Glomerular visceral epithelial cell (primary cell): ENCODE measurements around the gene SBF2.

Experiments
- DNase-seq: peaks from one replicate; pipeline ENCODE4 v3.0.0-alpha.2; 2016; ENCODE audit errors: extremely low spot score

Gene SBF2

DNA sequence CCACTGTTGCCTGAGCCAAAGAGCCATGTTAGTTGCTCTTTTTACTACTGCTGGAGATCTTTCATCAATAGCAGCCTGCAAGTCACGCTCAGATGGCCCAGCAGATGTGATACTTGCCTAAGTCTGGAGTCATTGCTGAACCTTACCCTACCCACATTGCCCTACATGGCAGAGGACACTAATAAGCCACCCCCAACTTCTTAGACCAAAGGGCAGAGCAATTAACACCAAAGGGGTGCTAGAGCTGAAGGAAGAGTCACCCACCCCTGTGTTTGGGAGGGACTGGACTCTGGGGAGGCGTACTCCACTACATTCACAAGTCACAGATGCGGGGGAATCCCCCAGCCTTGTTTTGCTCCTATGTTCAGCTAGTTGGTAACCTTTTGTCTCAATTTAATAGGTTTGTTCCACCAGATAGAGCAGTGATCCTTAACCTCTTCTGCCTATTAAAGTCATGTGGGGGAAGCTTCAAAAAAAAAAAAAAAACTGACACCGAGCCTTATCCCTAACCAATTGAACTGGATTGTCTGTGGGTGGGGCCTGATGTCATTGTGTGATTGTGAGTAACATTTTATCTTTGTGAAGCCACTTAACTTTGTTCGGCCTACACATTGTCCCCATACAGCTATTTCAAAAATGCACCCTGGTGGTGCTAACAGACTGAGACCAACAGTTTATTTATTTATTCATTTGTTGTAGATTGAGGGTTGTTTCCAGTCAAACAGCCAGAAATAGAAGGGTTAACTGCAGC lies 23.9 kb upstream of the SBF2 start:
- DNase-seq = no peak

DNA sequence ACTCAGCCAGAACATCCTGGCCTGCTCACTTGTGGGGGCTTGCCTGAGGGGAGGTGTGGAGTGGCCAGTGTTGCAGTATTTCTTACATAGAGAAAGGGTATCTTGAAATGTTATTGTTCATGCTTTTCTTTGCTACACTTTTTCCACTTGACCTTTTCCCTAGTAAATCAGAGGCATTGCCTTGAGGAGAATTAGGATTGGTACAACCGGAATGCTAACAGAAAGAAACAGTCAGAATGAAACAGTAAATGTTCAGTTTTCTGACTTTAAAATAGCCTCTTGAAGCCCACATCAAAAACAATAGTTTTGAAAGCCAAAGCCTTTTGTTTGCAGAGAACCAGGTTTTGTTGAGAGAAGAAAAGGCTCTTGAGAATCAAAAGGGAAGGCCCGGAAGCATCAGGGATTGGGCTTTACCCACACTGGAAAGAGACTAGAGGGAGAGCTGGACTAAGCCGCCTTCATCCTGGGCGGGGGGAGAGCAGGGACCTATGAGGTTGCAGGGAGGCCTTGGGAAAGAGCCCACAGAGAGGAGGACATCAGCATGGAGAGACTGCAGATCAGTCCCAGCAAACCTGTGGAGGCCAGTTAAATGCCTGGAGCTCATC lies 23.2 kb upstream of the SBF2 start:
- no peak for DNase-seq

DNA sequence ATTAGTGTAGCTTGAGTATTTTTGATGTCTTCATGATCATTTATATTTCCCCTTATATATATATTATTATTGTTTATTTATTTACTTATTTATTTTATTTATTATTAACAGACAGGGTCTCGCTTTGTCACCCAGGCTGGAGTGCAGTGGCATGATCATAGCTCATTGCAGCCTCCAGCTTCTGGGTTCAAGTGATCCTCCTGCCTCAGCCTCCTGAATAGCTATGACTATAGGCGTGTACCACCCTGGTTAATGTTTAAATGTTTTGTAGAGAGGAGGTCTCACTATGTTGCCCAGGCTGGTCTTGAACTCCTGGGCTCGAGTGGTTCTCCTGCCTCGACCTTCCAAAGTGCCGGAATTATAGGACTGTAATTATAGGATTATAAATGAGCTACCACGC lies 21.1 kb upstream of the SBF2 start:
- DNase-seq = no peak

DNA sequence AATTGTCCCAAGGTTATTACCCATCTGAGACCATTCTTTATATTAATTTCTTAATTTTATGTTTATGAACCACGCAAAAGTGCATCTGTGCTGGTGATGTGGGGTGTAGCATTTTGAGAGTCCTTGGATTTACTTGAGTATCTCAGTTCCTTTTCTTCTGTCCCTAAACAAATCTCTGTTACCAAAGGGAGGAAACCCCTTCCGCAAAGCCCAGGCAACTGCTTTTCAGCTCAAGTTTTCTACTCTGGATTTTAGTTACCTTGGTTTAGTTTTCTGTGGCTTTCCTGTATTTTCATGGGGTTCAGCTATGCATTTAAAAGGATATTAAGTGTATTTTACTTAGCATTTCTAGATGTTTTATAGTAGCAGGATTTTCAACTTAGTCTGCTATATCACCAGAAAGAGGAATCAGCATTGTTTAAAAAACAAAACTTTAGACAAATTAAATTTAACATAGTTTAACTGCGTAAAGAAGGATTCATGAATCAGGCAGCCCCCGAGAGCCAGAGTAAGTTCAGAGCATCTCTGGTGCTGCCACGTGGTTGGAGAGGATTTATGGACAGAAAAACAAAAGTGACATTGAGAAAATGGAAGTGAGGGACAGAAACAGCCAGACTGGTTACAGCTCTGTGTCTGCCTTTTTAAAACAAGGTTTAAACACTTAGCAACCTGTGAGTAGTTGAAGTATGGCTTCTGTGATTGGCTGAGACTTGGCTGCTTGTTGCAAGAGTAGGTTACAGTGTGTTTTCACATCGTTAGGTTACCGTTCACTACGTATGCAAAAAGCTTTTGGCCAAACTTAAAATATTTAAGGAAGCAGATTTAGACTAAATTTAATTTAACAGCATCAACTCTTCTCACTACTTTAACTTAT lies 20.4 kb upstream of the SBF2 start:
- peak; percentile 47 for DNase-seq

DNA sequence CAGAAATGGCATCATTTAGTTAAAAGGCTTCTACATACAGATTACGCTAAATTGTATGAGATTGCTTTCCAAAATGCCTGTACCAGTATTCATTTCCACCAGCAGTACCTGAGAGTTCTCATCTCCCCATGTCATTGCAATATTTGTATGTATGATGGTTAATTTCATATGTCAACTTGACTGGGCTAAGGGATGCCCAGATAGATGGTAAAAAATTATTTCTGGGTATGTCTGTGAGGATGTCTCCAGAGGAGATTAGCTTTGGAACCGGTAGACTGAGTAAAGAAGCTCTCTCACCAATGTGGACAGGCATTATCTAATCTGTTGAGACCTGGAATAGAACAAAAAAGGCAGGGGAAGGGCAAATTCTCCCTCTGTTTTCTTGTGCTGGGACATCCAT lies 17.8 kb upstream of the SBF2 start:
- no peak for DNase-seq

DNA sequence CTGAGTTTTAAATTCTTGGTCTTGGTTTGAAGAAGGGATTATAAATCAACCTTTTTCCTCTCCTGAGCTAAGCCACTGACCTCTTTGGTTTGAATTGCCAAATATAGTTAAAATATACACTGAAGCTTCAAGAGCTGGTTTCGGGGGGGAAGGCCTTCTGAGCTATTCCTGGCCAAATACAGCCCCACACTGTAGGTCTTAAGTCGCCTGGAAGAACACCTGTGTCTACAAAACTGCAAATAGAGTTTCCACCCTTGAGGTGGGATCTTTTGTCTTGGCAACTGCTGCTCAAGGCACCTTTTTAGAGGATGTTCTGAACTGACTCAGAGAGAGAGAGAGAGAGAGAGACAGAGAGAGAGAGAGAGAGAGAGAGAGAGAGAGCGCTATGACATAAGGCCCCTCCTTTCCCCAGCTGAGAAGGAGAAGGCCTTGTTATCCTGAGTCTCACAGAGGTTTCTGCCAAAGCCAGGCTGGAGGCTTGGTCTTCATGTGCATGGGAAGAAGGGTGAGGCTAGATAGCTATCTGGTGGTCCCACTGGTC lies 16.4 kb upstream of the SBF2 start:
- no peak for DNase-seq

DNA sequence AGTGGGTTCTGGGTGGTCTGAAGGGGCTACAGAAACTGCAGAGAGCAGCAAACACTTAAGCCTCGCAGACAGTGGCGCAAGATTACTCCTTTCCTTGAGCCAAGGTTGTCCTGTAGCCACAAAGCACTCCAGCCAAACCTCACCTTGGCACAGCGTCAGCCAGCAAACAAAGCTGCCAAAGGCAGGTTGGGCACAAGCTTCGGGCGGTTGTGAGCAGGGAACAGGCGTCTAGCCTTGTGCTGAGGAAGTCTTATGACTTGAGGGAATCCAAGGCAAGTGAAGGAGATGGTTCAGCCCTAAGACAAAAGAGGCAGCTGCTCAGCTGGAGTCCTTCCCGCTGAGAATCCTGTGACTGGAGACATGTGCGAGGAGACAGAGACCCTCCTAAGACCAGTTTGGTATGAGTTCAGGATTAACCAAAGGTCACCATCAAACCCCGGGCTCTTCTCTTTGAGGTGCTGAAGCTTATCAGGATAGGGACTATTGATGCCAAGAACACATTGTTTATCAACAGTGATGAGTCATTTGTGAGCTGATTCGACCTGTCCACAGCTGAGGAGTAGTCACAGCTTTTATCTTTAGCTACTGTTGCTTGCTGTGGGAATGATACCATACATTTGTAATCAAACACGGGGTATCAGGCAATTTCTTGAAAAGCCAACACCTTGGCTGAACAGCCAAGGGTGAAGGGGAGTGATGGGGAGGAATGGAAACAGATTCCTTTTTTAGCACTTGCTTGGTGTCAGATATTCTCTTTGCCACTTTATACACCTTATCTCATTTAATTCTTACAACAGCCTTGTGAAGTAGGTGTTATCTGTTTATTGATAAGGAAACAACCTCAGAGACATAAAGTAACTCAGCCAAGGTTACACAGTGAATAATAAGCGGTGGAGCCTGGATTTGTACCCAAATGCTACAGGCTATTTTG lies 15.4 kb upstream of the SBF2 start:
- DNase-seq = peak; percentile 62

DNA sequence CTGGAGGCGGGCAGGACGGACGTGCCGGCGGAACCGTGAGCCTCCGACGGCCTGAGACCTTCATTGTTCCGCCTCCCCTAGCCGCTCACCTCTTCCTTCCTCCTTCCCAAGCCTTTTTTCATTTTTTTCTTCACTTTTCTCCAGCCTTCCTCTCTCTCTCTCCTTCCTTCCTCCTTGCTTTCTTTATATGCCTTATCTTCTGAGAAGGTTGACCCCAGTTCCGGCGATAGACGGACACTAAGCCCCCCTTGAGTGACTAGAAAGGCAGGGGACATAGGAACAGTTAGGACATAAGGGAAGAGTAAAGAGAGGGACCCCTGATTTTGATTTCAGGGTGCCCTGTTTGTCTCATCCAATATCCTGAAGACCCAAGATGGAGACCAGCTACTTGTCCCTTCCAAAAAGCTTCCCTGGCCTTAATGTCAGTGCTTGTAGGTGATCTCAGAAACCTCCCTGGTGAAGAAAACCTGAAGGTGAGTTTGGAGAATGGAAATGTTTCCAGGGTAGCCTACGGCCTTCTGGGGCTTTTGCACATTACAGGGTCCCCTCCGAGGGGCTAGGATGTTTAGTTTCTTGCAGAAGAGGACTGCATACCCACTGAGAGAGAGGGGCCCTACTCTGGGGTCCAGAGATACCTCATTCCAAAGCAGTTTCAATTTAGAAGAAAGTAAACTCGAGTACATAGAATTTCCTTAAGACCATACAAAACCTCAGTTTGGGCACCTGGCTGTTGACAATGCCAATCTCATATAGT lies 14.4 kb upstream of the SBF2 start:
- no peak for DNase-seq

DNA sequence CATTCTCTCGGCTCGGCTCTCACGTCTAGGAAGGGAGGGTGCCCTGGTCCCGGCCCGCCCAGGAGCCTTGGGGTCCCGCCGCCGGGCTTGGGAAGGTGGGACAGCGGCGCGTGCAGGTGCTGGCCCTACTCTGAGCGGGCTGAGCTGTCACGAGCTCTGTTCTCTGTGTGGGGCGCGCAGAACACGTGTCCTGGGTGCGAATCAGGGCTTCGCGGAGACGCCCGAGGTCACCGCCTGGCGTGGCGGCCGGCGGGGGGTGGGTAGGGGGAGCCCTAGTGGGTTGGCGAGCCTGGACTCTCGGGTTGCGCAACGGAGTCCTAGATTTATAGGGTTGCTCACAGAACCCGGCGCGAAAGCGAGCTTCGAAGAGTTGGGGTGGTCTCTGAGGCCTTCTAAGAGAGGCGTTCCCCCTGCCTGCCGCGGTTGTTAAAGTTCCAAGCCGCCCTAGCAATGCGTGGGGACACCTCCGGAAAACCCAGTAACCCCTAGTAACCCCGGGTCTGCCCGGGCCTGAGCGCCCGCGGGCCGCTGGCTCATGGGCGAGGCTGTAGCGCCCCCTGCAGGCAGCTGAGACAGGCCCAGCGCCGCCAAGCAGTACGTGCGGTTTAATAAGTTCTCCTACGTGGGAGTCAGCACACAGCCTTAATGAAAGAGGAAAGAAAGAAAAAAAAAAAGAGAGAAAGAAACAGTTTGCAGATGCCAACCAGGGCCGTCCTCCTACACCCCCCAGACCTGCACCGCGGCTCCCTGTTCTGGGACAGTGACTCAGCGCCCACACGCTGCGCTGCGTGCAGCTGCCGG lies 13.6 kb upstream of the SBF2 start:
- peak; percentile 94 for DNase-seq

DNA sequence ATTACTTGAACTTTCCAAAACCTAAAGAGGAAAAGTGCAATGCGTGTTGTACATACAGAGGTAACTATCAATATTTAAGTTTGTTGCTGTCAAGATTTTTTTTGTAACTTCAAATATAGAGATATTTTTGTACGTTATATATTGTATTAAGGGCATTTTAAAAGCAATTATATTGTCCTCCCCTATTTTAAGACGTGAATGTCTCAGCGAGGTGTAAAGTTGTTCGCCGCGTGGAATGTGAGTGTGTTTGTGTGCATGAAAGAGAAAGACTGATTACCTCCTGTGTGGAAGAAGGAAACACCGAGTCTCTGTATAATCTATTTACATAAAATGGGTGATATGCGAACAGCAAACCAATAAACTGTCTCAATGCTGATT lies 13.0 kb upstream of the SBF2 start:
- DNase-seq = no peak

DNA sequence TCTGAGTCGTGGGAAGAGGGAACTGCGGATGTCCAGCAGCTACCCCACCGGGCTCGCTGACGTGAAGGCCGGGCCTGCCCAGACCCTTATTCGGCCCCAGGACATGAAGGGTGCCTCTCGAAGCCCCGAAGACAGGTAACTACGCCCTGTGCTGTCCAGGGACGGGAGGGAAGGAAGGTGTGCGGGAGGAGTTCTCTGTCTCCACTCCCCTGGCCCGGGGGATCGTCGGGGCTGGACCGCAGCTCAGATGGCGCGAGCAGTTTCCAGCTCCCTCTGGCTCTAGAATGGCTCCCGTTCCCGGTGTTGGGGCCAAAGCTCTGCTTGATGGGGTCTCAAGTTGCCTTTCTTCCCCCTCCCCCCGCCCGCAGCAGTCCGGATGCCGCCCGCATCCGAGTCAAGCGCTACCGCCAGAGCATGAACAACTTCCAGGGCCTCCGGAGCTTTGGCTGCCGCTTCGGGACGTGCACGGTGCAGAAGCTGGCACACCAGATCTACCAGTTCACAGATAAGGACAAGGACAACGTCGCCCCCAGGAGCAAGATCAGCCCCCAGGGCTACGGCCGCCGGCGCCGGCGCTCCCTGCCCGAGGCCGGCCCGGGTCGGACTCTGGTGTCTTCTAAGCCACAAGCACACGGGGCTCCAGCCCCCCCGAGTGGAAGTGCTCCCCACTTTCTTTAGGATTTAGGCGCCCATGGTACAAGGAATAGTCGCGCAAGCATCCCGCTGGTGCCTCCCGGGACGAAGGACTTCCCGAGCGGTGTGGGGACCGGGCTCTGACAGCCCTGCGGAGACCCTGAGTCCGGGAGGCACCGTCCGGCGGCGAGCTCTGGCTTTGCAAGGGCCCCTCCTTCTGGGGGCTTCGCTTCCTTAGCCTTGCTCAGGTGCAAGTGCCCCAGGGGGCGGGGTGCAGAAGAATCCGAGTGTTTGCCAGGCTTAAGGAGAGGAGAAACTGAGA lies 12.2 kb upstream of the SBF2 start:
- DNase-seq = peak; percentile 32

DNA sequence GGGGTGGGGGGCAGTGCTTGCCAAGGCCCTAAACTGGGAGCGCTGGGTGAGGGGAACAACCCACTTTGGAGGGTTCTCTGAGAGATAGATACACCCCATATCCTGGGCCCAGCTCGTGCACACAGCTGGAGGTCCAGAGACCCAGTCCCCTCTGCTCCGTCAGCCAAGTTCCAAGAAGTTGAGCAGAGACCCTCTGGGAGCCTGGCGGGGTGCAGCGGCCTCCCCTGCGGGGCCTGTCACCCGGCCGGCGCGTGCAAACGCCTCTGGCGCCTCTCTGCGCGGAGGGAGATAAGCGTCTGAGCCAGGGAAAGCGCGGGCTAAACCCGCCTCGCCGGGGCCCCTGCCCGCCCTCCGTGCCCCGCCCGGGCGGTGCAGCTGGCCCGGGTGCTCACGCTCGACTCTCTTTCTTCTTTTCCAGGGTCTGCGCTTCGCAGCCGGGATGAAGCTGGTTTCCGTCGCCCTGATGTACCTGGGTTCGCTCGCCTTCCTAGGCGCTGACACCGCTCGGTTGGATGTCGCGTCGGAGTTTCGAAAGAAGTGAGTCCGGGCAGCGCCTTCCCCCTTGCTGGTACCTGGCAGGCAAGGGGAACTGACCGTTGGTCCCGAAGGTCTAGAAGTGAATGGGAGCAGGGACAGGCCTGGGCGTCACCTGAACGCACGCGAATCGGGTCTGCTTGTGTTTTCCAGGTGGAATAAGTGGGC lies 11.4 kb upstream of the SBF2 start:
- DNase-seq = peak; percentile 43

DNA sequence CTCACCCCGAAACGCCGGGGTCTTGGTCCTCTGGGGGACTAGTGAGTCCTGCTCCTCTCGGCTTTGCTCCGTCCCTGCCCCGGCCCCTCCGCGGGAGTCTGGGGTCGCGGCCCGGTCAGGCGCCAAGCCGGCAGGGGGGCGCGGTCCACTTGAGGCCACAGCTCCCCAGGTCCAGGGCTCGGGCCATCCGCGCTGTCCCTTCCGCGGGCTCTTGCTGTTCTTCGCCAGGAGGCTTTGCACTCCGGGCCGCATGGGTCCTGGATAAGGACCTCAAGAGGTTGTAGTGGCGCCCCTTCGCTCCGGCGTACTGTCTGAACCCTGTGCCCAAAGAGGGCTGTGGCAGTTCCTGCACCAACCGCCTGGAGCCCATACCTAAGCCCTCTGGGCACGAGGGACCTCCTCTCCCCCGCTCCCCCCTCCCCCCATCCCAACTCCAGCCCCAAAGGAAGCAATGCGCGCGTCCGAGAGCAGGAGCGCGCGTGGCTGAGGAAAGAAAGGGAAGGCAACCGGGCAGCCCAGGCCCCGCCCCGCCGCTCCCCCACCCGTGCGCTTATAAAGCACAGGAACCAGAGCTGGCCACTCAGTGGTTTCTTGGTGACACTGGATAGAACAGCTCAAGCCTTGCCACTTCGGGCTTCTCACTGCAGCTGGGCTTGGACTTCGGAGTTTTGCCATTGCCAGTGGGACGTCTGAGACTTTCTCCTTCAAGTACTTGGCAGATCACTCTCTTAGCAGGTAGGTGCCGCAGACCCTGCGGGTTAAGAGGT lies 10.7 kb upstream of the SBF2 start, which contains the start of gene ADM:
Gene ADM (plus strand): TSS at position 579 of the 767 bp plus-strand sequence. CDS start 628 bp downstream, outside the sequence.
- peak; percentile 97 for DNase-seq

DNA sequence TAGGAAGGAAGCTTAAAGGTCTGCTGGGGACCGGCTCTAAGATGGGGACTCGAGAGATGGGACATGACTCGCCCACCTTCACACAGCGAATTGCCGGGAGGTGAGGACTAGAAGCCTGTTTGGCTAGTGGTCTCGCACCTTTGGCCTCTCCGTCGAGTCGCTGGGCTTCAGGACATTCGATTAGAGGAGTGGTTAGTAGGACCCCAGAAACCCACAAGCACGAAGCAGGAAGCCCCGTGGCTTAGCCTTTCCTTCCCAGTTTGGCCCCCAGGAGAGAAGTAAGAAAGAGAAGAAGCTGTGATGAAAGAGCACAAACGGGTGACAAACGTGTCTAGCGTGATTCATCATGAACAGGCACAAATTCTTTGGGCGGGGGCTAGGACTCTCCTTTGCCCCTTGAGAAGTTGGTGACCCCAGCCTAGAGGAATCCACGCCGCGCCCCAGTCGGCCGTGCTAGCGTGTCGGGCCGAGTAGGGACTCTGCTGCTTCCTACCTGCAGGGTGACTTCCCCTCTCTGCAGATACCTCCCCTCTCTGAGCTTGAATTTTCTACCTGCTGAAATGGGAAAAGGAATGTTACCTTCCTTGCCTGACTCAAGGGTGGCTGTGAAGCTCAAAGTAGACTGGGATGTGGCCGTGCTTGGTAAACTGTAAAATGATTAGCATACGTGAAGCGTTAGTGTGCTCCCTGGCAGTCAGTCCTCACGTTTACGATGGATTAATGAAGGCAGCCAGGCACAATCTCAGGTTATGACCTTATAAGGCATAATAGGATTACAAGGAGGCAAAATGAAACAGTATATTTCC lies 9.7 kb upstream of the SBF2 start:
- peak; percentile 65 for DNase-seq

DNA sequence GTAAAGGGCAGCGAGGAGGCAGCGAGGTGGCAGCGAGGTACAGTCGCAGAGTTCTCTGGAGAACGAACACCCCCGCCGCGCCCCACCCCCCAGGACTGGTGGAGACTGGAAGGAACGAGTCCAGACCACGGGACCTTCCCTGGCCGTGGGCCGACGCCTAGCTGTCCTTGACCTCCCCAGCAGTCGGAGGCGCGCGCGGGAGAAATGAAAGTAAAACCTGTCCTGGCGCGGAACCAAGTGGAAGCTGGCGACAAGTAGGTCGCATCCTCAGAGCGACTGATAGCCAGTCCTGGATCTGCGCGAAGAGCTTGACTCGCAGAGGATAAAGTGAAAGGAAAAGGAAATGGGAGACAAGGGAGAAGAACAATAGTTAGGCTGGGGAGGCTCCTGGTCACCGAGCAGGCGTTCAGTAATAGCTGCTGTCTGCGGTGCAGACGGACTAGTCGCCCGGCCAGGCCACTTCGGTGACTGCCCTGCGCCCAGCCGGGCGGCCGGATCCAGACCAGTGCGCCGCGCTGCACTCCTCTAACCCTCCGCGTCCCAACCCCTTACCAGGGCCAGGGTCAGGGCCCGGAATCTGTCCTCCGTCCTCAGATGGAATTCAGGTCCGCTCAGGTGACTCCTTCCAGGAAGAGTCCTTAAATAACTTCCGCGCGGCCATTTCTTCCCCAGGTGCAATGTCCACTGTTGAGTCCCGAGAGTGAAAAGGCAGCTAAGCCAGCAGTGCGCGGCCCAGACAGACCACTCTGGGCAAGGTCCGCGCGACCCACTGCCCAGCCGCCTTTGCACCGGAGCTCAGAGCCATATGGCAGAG lies 8.9 kb upstream of the SBF2 start:
- peak; percentile 74 for DNase-seq
